ENCODE results near the gene PHEX. TPM values are rescaled to one million over a fixed set of nuclear protein-coding genes. Genes with fewer than 3 reads are reported as not detected.

The PHEX gene
- total RNA-seq, 8 experiments from 2014 or later, result 0.16 to 1.4 (median 0.27) TPM

- WGBS, 10 experiments, result 17 to 87% (median 67%) methylated on average over 1 to 7 of the region's 7 CpGs; no CpG with 5 or more reads in 3 of the 10 experiments
- in situ Hi-C loops (cut with MboI; ENCODE audit: low pct_unique_long_range_greater_than_20kb in 2 of 9, low sequenced_read_pairs in 9 of 9, unreplicated experiment in 9 of 9), result no loop called here
- no peaks in the 10 kb centered on the region for H3K4me1 ChIP-seq (replicated peaks in 1 of 2)
- H3K27ac ChIP-seq, result no peak overlapping the region
- H3K4me3 ChIP-seq, result no peak overlapping the region
- no peak for ATAC-seq (replicated peaks in 6 of 8)
Measured at GRCh38 chrX:22177950-22178515, 145.9 kb downstream of the PHEX start.

DNA sequence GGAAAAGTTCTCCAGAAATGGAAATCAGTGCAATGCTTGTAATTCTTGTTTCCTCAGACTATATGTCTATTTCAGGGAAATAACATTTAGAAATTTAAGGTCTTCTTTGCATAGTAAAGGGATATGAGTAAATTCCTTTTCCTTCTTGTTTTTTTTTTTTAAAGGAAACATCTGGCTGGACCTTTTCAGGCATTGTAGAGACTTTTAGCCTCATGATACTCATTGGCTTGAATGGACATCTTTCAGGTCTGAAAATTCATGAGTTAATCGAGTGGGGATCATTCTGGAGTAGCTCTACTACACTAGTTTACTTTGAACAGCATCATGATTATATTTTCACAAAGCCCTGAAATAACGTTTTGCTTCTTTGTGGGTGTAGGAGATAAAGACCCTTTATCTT is 152.0 kb downstream of the PHEX start:
- in situ Hi-C loops (cut with MboI; ENCODE audit: low pct_unique_long_range_greater_than_20kb in 2 of 9, low sequenced_read_pairs in 9 of 9, unreplicated experiment in 9 of 9), result no loop called here
- WGBS, 10 experiments, result 0 to 50% (median 29%) methylated on average over 1 of the region's 2 CpGs; no CpG with 5 or more reads in 5 of the 10 experiments
- Histone ChIP-seq H3K27ac (no peak overlapping the region), H3K4me1 (replicated peaks in 1 of 2) (no peaks in the 10 kb centered on the region), H3K4me3 (no peak overlapping the region)
- ATAC-seq (replicated peaks in 6 of 8), result no peak

GRCh38 chrX:22186165-22186564 is 154.0 kb downstream of the PHEX start:
- in situ Hi-C loops (cut with MboI; ENCODE audit: low pct_unique_long_range_greater_than_20kb in 2 of 9, low sequenced_read_pairs in 9 of 9, unreplicated experiment in 9 of 9), result no loop called here
- 20 to 100% (median 32%) methylated on average over 1 to 2 of the region's 2 CpGs; no CpG with 5 or more reads in 6 of the 10 experiments for WGBS, 10 experiments
- Histone ChIP-seq H3K4me3 (no peak overlapping the region), H3K4me1 (replicated peaks in 1 of 2) (no peaks in the 10 kb centered on the region), H3K27ac (no peak overlapping the region)
- no peak for ATAC-seq (replicated peaks in 6 of 8)

DNA sequence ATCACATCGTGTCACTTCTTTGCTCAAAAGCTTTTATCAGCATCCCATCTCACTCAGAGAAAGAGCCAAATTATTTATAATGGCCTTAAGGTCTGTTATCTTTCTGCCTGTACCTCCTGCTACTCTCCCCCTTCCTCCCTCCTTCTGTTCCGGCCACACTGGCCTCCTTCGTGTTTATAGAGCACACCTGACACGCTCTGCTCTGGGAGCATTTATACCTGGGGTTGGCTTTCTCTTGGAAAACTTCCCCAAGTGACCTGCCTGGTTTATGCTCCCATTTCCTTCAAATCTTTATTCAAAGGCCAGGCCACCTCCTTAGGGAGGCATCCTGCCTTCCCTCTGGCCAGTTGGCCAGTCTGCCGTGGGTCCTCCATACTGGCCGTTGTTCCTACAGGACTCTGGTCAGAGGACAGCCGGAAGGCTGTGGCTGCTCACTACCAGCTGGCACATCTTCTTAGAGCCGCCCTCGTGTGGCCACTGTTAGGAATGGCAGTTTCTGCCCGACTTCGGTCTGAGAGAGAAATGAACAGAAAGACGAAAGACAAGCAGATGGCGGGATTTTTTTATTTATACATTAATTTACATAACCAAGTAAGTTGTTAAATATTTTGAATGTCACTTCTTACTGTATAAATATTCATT is 160.4 kb downstream of the PHEX start:
- peaks cover 0 to 15% of the 10 kb centered on the region in 2 donors for H3K4me1 ChIP-seq (replicated peaks in 1 of 2)
- WGBS, 10 experiments, result 16 to 61% (median 49%) methylated on average over 1 to 12 of the region's 13 CpGs; no CpG with 5 or more reads in 3 of the 10 experiments
- no peak overlapping the region for H3K4me3 ChIP-seq
- ATAC-seq (replicated peaks in 6 of 8), result peak in 4 of 8 experiments; percentile 44 to 82 (median 64)
- in situ Hi-C loops (cut with MboI; ENCODE audit: low pct_unique_long_range_greater_than_20kb in 2 of 9, low sequenced_read_pairs in 9 of 9, unreplicated experiment in 9 of 9), result no loop called here
- no peak overlapping the region for H3K27ac ChIP-seq

DNA sequence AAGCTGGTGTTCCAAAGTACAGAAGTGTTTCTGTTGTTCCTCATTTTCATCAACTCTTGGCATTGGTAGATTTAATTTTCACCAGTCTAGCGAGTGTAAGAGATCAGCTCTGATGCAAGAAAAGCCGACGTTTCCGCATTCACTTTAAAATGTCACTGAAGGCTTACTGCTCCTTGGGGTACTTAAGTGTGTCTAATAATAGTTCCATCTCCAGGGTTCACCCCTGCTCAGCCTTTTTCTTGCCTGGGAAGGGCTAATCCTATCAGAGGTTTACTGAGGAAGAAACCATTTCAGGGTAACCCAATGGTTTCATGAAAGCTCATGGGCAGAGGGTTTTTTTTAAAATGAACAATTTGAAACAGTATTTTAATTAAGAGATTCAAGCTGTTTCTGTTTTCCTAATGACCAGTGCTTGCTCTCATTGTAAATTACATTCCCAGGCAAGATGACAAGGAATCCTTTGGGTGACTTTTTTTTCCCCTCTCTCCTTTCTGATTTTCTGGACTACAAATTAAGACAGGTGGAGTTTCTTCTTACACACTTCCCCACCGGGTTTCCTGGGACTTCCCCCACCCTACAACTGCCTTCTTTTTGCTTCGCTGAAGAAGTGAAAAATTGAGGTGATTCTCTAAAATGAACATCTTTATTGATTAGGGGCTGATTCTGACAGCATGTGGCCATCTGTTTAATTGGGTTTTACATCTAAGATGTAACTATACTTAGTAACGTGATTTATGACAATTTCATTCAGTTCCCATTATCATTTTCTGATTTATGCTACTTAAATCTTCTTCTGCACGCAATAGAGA is 161.9 kb downstream of the PHEX start:
- Histone ChIP-seq H3K4me1 (replicated peaks in 1 of 2) (peaks cover 0 to 15% of the 10 kb centered on the region in 2 donors), H3K4me3 (no peak overlapping the region), H3K27ac (no peak overlapping the region)
- WGBS, 10 experiments, result 20 to 100% (median 64%) methylated on average over 1 to 8 of the region's 8 CpGs; no CpG with 5 or more reads in 2 of the 10 experiments
- peak in 5 of 8 experiments; percentile 72 to 83 (median 82) for ATAC-seq (replicated peaks in 6 of 8)
- in situ Hi-C loops (cut with MboI; ENCODE audit: low pct_unique_long_range_greater_than_20kb in 2 of 9, low sequenced_read_pairs in 9 of 9, unreplicated experiment in 9 of 9), result no loop called here

- no peak overlapping the region for H3K4me3 ChIP-seq
- WGBS, 10 experiments, result 9 to 22% (median 15%) methylated on average over 1 of the region's 1 CpG; no CpG with 5 or more reads in 6 of the 10 experiments
- no peak overlapping the region for H3K27ac ChIP-seq
- H3K4me1 ChIP-seq (replicated peaks in 1 of 2), result peaks cover 0 to 15% of the 10 kb centered on the region in 2 donors
- in situ Hi-C loops (cut with MboI; ENCODE audit: low pct_unique_long_range_greater_than_20kb in 2 of 9, low sequenced_read_pairs in 9 of 9, unreplicated experiment in 9 of 9), result no loop called here
- ATAC-seq (replicated peaks in 6 of 8), result peak in 3 of 8 experiments; percentile 77 to 83 (median 82)
Measured at GRCh38 chrX:22194660-22194945, 162.5 kb downstream of the PHEX start.

DNA sequence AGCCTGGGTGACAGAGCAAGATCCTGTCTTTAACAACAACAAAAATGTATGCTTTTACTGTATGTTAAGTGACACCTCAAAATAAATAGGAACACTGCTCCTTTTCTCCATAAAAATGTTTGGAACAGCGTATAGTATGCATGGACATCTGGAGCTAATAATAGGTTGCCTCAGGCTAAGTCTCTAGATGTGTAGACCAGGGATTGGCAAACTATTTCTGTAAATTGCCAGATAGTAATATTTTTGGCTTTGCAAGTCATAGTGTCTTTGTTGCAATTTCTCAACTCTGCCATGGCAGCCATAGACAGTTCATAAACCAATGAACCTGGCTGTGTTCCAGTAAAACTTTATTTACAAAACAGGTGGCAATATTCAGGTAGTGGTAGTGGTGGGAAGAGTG is 164.0 kb downstream of the PHEX start:
- in situ Hi-C loops (cut with MboI; ENCODE audit: low pct_unique_long_range_greater_than_20kb in 2 of 9, low sequenced_read_pairs in 9 of 9, unreplicated experiment in 9 of 9), result no loop called here
- no peak overlapping the region for H3K27ac ChIP-seq
- 82% methylated on average over 1 of the region's 1 CpG; no CpG with 5 or more reads in 9 of the 10 experiments for WGBS, 10 experiments
- peaks cover 0 to 15% of the 10 kb centered on the region in 2 donors for H3K4me1 ChIP-seq (replicated peaks in 1 of 2)
- ATAC-seq (replicated peaks in 6 of 8), result peak in 3 of 8 experiments; percentile 54 to 81 (median 62)
- H3K4me3 ChIP-seq, result no peak overlapping the region

- no peak overlapping the region for H3K27ac ChIP-seq
- H3K4me3 ChIP-seq, result no peak overlapping the region
- in situ Hi-C loops (cut with MboI; ENCODE audit: low pct_unique_long_range_greater_than_20kb in 2 of 9, low sequenced_read_pairs in 9 of 9, unreplicated experiment in 9 of 9), result no loop called here
- ATAC-seq (replicated peaks in 6 of 8), result no peak
- H3K4me1 ChIP-seq (replicated peaks in 1 of 2), result peaks cover 0 to 7% of the 10 kb centered on the region in 2 donors
Measured at GRCh38 chrX:22202251-22202650, 170.1 kb downstream of the PHEX start.

- H3K4me1 ChIP-seq (replicated peaks in 1 of 2), result peaks cover 0 to 7% of the 10 kb centered on the region in 2 donors
- H3K27ac ChIP-seq, result no peak overlapping the region
- ATAC-seq (replicated peaks in 6 of 8), result no peak
- H3K4me3 ChIP-seq, result no peak overlapping the region
- in situ Hi-C loops (cut with MboI; ENCODE audit: low pct_unique_long_range_greater_than_20kb in 2 of 9, low sequenced_read_pairs in 9 of 9, unreplicated experiment in 9 of 9), result no loop called here
Measured at GRCh38 chrX:22203186-22203585, 171.1 kb downstream of the PHEX start.

GRCh38 chrX:22206781-22207180 is 174.7 kb downstream of the PHEX start:
- H3K4me3 ChIP-seq, result no peak overlapping the region
- peak in 5 of 8 experiments; percentile 53 to 61 (median 55) for ATAC-seq (replicated peaks in 6 of 8)
- in situ Hi-C loops (cut with MboI; ENCODE audit: low pct_unique_long_range_greater_than_20kb in 2 of 9, low sequenced_read_pairs in 9 of 9, unreplicated experiment in 9 of 9), result no loop called here
- 0 to 100% (median 15%) methylated on average over 1 of the region's 1 CpG; no CpG with 5 or more reads in 6 of the 10 experiments for WGBS, 10 experiments
- H3K4me1 ChIP-seq (replicated peaks in 1 of 2), result peaks cover 0 to 7% of the 10 kb centered on the region in 2 donors
- H3K27ac ChIP-seq, result no peak overlapping the region

- ATAC-seq (replicated peaks in 6 of 8), result peak in 4 of 8 experiments; percentile 24 to 65 (median 54)
- Histone ChIP-seq H3K4me3 (no peak overlapping the region), H3K4me1 (replicated peaks in 1 of 2) (no peaks in the 10 kb centered on the region), H3K27ac (no peak overlapping the region)
- in situ Hi-C loops (cut with MboI; ENCODE audit: low pct_unique_long_range_greater_than_20kb in 2 of 9, low sequenced_read_pairs in 9 of 9, unreplicated experiment in 9 of 9), result no loop called here
- WGBS, 10 experiments, result 6 to 65% (median 50%) methylated on average over 1 to 2 of the region's 2 CpGs; no CpG with 5 or more reads in 4 of the 10 experiments
Measured at GRCh38 chrX:22220941-22221340, 188.8 kb downstream of the PHEX start.

- no peak overlapping the region for H3K4me3 ChIP-seq
- no peak overlapping the region for H3K27ac ChIP-seq
- WGBS, 10 experiments, result 0 to 100% (median 75%) methylated on average over 1 to 2 of the region's 6 CpGs; no CpG with 5 or more reads in 6 of the 10 experiments
- H3K4me1 ChIP-seq (replicated peaks in 1 of 2), result no peaks in the 10 kb centered on the region
- no peak for ATAC-seq (replicated peaks in 6 of 8)
- in situ Hi-C loops (cut with MboI; ENCODE audit: low pct_unique_long_range_greater_than_20kb in 2 of 9, low sequenced_read_pairs in 9 of 9, unreplicated experiment in 9 of 9), result no loop called here
Measured at GRCh38 chrX:22234380-22234779, 202.3 kb downstream of the PHEX start.

DNA sequence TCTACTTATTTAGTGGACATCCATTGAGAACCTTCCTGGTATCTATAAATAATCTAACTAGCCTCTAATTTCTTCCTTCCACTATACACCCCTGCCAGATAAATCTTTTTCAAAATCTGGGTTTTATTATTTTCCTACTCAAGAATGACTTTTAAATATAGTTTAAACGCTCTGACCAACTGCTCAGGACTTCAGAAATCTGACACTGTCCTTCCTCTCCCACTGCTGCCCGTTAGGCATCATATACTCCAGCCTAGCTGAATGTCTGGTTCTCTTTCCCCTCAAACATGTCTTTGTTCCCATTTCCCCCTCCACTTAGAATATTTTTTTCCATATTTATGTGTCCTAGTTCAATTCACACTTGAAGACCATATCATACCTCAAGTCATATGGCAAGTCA is 205.4 kb downstream of the PHEX start:
- in situ Hi-C loops (cut with MboI; ENCODE audit: low pct_unique_long_range_greater_than_20kb in 2 of 9, low sequenced_read_pairs in 9 of 9, unreplicated experiment in 9 of 9), result no loop called here
- H3K27ac ChIP-seq, result no peak overlapping the region
- H3K4me1 ChIP-seq (replicated peaks in 1 of 2), result no peaks in the 10 kb centered on the region
- WGBS, 10 experiments, result 0 to 100% (median 83%) methylated on average over 1 to 2 of the region's 2 CpGs; no CpG with 5 or more reads in 5 of the 10 experiments
- no peak overlapping the region for H3K4me3 ChIP-seq
- ATAC-seq (replicated peaks in 6 of 8), result no peak
